ENCODE measurements around the gene RFXANK. TPM values are rescaled to one million over a fixed set of nuclear protein-coding genes. Genes with fewer than 3 reads are reported as not detected.

Gene RFXANK
- total RNA-seq, 6 experiments from 2014 or later, result 13.8 to 21.2 (median 17.3) TPM

DNA sequence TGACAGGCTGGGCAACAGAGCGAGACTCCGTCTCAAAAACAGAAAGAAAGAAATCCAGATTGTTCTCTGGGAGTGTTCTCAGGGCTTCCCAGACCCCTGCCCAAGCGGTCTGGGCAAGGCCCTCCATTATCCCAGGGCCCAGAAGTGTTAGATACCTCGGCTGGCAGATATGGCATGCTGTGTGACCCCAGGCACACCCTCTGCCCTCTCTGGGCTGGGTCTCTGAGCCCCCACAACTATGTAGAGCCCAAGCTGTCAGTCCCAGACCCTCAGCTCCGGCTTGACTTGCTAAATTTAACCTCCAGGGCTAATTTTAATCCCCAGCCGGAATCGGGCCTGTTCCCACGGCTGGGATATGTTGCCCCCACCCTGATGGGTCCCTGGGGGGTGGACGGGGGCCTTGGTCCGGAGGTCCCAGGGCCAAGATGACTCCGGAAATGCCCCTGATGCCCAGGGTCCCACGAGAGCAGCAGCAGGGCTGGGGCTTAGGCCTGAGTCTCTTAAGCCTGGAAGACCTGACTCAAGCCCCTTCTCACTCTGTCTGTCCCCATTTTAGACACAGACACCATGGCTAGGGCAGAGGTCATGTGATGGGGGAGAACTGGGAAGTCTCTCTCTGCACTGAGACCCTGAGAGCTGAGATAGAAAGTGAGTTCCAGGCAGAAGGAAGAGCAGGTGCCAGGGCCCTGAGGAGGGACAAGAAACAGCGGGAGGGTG, 39.2 kb upstream of the RFXANK start:
- TF ChIP-seq POLR2A (IDR thresholded peaks at IDR 0.05), result no peak
- H3K4me1 ChIP-seq, result no peaks in the 10 kb centered on the region
- no peak overlapping the region for H3K4me3 ChIP-seq
- no peaks in the 10 kb centered on the region for H3K36me3 ChIP-seq
- H3K9me3 ChIP-seq, result no peaks in the 10 kb centered on the region
- intact Hi-C loops (cut with DNase I), result no loop called here
- H3K27me3 ChIP-seq, result no peaks in the 10 kb centered on the region
- 95% methylated on average over 4 of the region's 13 CpGs for WGBS (ENCODE audit: insufficient coverage, low coverage, low lambda C conversion rate, missing lambda C conversion rate)
- ATAC-seq, result no peak
- no peak overlapping the region for H3K27ac ChIP-seq
- DNase-seq, result no peak

DNA sequence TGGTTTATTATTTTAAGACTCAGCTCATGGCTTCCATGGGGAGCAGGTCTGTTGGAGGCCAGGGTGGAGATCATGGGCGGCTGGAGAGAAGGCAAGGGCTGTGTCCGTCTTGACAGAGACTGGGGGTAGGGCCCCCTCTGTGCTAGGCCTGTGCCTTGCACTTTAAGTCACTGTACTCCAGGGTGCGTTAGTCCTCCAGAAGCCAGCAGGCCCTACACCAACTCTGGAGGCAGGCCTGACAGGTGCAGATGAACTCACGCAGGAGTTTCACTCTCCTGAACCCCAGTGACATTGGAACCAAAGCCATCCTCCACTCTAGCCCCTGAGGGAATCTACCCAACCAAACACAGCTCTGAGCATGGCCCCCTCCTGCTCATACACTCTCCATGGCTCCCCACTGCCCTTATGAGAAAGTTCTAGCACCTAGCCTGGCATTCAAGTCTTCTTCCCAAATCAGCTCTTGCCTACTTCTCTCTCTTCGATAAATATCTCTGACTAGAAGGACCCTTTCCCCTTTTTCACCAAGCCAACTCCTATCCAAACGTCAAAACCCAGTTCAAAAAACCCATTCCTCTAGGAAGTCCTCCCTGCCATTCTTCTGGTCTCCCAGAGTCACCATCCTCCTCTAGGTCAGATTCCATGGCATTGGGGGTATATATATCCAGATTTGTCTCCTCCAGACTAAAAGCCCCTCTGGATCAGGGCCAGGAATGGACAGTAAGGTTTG, 37.1 kb upstream of the RFXANK start:
- no peak overlapping the region for H3K27ac ChIP-seq
- no peaks in the 10 kb centered on the region for H3K27me3 ChIP-seq
- H3K9me3 ChIP-seq, result no peaks in the 10 kb centered on the region
- WGBS (ENCODE audit: insufficient coverage, low coverage, low lambda C conversion rate, missing lambda C conversion rate), result 91% methylated on average over 2 of the region's 6 CpGs
- ATAC-seq (no peak), DNase-seq (no peak)
- intact Hi-C loops (cut with DNase I), result no loop called here
- no peak overlapping the region for H3K4me3 ChIP-seq
- TF ChIP-seq, protein P1, sequence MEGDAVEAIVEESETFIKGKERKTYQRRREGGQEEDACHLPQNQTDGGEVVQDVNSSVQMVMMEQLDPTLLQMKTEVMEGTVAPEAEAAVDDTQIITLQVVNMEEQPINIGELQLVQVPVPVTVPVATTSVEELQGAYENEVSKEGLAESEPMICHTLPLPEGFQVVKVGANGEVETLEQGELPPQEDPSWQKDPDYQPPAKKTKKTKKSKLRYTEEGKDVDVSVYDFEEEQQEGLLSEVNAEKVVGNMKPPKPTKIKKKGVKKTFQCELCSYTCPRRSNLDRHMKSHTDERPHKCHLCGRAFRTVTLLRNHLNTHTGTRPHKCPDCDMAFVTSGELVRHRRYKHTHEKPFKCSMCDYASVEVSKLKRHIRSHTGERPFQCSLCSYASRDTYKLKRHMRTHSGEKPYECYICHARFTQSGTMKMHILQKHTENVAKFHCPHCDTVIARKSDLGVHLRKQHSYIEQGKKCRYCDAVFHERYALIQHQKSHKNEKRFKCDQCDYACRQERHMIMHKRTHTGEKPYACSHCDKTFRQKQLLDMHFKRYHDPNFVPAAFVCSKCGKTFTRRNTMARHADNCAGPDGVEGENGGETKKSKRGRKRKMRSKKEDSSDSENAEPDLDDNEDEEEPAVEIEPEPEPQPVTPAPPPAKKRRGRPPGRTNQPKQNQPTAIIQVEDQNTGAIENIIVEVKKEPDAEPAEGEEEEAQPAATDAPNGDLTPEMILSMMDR (IDR thresholded peaks at IDR 0.05), result no peak
- TF ChIP-seq POLR2A (IDR thresholded peaks at IDR 0.05), result no peak
- no peaks in the 10 kb centered on the region for H3K36me3 ChIP-seq
- H3K4me1 ChIP-seq, result no peaks in the 10 kb centered on the region

DNA sequence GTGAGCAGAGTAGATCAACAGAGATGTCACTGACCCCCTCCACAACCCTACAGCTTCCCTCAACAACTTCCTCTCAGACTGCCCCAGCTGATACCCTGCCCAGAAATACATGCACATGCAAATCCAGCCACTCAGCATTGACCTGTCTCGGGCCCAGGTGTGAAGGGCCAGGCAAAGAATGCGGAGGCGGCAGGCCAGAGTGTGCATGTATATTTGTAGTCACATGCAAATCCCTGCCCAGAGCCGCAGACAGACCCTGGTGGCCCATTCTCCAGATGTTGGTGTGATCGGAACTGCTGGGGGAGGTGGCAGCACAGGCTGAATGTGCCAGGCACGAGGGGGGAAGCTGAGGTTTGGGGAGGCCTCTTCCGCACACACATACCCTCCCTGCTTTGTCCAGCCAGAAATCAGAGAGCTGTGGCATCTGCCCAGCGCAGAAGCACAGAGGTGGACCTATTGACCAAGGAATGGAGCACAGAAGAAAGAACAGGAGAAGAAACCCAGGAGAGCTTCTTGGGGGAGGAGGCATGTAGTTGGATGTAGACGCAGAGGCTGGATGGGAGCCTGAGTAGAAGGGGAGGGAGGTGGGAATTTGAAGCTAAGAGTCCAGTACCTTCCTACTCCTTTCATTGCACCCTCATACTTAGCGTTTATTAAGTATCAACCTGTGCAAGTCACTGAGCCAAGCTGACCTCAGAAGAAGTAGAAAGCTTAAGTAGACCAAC, 36.4 kb upstream of the RFXANK start:
- Histone ChIP-seq H3K4me3 (no peak overlapping the region), H3K9me3 (no peaks in the 10 kb centered on the region), H3K4me1 (no peaks in the 10 kb centered on the region), H3K36me3 (no peaks in the 10 kb centered on the region), H3K27ac (no peak overlapping the region), H3K27me3 (no peaks in the 10 kb centered on the region)
- 89% methylated on average over 8 of the region's 10 CpGs for WGBS (ENCODE audit: insufficient coverage, low coverage, low lambda C conversion rate, missing lambda C conversion rate)
- no peak for ATAC-seq
- intact Hi-C loops (cut with DNase I), result no loop called here
- no peak for DNase-seq
- TF ChIP-seq, protein P1 (IDR thresholded peaks at IDR 0.05), result no peak
- no peak for TF ChIP-seq POLR2A (IDR thresholded peaks at IDR 0.05)

DNA sequence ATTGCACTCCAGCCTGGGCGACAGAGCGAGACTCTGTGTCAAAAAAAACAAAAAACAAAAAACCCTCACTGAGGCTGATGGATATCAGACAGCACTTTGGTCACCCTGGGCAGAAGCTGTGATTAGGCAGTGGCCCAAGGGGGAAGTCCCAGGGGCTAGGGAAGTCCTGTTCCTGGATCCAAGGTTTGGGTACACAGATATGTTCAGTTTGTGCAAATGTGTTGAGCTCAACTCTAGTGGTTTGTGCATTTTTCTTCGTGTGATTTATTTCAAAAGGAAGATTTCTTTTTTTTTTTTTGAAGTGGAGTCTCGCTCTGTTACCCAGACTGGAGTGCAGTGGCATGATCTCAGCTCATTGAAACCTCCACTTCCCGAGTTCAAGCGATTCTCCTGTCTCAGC, 34.2 kb upstream of the RFXANK start:
- H3K9me3 ChIP-seq, result no peaks in the 10 kb centered on the region
- 51% methylated on average over 4 of the region's 6 CpGs for WGBS (ENCODE audit: insufficient coverage, low coverage, low lambda C conversion rate, missing lambda C conversion rate)
- no peak for TF ChIP-seq POLR2A (IDR thresholded peaks at IDR 0.05)
- TF ChIP-seq, protein P1 (IDR thresholded peaks at IDR 0.05), result no peak

DNA sequence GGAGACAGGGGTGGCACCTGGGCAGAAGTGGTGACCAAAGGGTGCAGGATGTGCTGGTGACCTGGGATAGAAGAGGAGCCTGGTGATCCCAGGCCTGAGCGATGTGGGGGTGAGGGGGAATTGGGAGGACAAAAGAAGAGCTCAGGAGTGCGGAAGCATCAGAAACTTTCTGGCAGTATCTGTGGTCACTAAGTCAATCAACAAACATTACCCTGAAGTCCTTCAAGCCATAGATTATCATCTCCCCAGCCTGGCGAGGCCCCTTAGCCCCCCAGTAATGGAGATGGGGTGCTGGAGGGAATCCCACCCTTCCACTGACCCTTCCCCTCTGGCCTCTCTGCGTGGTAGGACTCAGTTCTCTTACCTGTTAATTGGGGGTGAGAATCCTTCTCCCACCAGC, 32.5 kb upstream of the RFXANK start:
- no peak for DNase-seq
- no peaks in the 10 kb centered on the region for H3K9me3 ChIP-seq
- TF ChIP-seq POLR2A (IDR thresholded peaks at IDR 0.05), result no peak
- WGBS (ENCODE audit: insufficient coverage, low coverage, low lambda C conversion rate, missing lambda C conversion rate), result no CpG with 5 or more reads among the region's 4 CpGs
- H3K4me3 ChIP-seq, result no peak overlapping the region
- no peak overlapping the region for H3K27ac ChIP-seq
- ATAC-seq, result no peak
- no peaks in the 10 kb centered on the region for H3K36me3 ChIP-seq
- no peaks in the 10 kb centered on the region for H3K27me3 ChIP-seq
- intact Hi-C loops (cut with DNase I), result no loop called here
- H3K4me1 ChIP-seq, result no peaks in the 10 kb centered on the region

More for the DNA sequence above, 34.2 kb upstream of the RFXANK start:
- intact Hi-C loops (cut with DNase I), result no loop called here
- H3K4me1 ChIP-seq, result no peaks in the 10 kb centered on the region
- peak in 2 of 4 donors; percentile 61 to 66 for ATAC-seq
- no peaks in the 10 kb centered on the region for H3K27me3 ChIP-seq
- no peaks in the 10 kb centered on the region for H3K36me3 ChIP-seq
- no peak overlapping the region for H3K4me3 ChIP-seq
- DNase-seq, result no peak
- H3K27ac ChIP-seq, result no peak overlapping the region

Measured in right lobe of liver (tissue), 6 donors.